CD4-positive, alpha-beta T cell (primary cell): ENCODE data around the gene CDC42BPG. TPM values are rescaled to one million over a fixed set of nuclear protein-coding genes. Genes with fewer than 3 reads are reported as not detected.

ENCODE experiments used
- ATAC-seq: fragments of 200-7000 bp; cut with Tn5 transposase; one replicate; pipeline ENCODE4 v1.10.0; 2022; ENCODE audit warnings: mild to moderate bottlenecking; ENCODE audit not compliant: poor library complexity
- CTCF ChIA-PET: fragments of 350-600 bp; sonication (Branson Sonifier 250); formaldehyde crosslinking; loops from one replicate; lab custom pipeline; 2021; ENCODE audit warnings: antibody characterized with exemption, inconsistent platforms; lab: Charles Lee
- POLR2A ChIA-PET: fragments of 350-600 bp; sonication (Branson Sonifier 250); formaldehyde crosslinking; loops from one replicate; lab custom pipeline; 2021; ENCODE audit warnings: antibody characterized with exemption, inconsistent platforms; lab: Charles Lee
- DNase-seq, 14 experiments: peaks; one replicate each; pipeline ENCODE4 v3.0.0-alpha.2; 2013 to 2020; ENCODE audit warnings: mixed read lengths in 2 of 14
- H3K27ac ChIP-seq, 2 donors: one replicate each; pipeline versions ENCODE4 v1.5.1 to v1.7.0; 2013; ENCODE audit warnings: low read length in 2 of 2, low read depth in 1 of 2, mild to moderate bottlenecking in 1 of 2
- H3K27me3 ChIP-seq, 2 experiments: 1 replicate in 1 of 2; 2 replicates in 1 of 2; pipeline versions ENCODE4 v1.6.1 to v1.7.0; 2013; ENCODE audit warnings: low read length in 2 of 2, control low read depth in 1 of 2, mild to moderate bottlenecking in 1 of 2, moderate library complexity in 1 of 2; ENCODE audit not compliant: insufficient read depth in 2 of 2, control insufficient read depth in 1 of 2
- H3K36me3 ChIP-seq: one replicate; pipeline ENCODE4 v1.6.1; 2013; ENCODE audit warnings: low read length, control low read depth; ENCODE audit not compliant: insufficient read depth
- H3K4me1 ChIP-seq: one replicate; pipeline ENCODE4 v1.6.1; 2013; ENCODE audit warnings: low read length, control low read depth; ENCODE audit not compliant: insufficient read depth
- H3K4me3 ChIP-seq: one replicate; pipeline ENCODE4 v1.5.1; 2013; ENCODE audit warnings: mild to moderate bottlenecking, low read length, moderate library complexity
- H3K9me3 ChIP-seq, 2 experiments: 1 replicate in 1 of 2; 2 replicates in 1 of 2; pipeline versions ENCODE4 v1.6.1 to v1.7.0; 2013; ENCODE audit warnings: low read length in 2 of 2, mild to moderate bottlenecking in 2 of 2, control low read depth in 1 of 2, moderate library complexity in 1 of 2; ENCODE audit not compliant: control insufficient read depth in 1 of 2, insufficient read depth in 1 of 2
- H3K27ac Mint-ChIP-seq: one replicate; pipeline ENCODE4 v1.8.0; 2020; ENCODE audit warnings: mixed read lengths
- H3K27me3 Mint-ChIP-seq: one replicate; pipeline ENCODE4 v1.8.0; 2021; ENCODE audit warnings: mixed read lengths
- H3K36me3 Mint-ChIP-seq: one replicate; pipeline ENCODE4 v1.8.0; 2021; ENCODE audit warnings: low read depth, mixed read lengths
- H3K4me1 Mint-ChIP-seq: one replicate; pipeline ENCODE4 v1.8.0; 2021; ENCODE audit warnings: low read depth, mixed read lengths
- H3K4me3 Mint-ChIP-seq: one replicate; pipeline ENCODE4 v1.8.0; 2020; ENCODE audit warnings: mild to moderate bottlenecking, mixed read lengths
- H3K9me3 Mint-ChIP-seq: one replicate; pipeline ENCODE4 v1.8.0; 2020; ENCODE audit warnings: mixed read lengths
- CTCF ChIP-seq: fragments of 200-600 bp; IDR thresholded peaks from one replicate; pipeline ENCODE4 v1.8.0; 2022; ENCODE audit warnings: antibody characterized with exemption, mild to moderate bottlenecking
- intact Hi-C, 2 experiments: fragments of 100-400 bp; cut with DNase I in 1 of 2; cut with micrococcal nuclease in 1 of 2; formaldehyde crosslinking; loops; one replicate each; pipeline versions ENCODE4 v1.15.1 to v1.9.0; 2023 to 2025; cut with DNase I, micrococcal nuclease
- total RNA-seq, 174 experiments: library from RNA in 2 of 174; stranded (reverse) in 2 of 174; gene quantifications; one replicate each; pipeline ENCODE4 v1.2.3 and lab custom pipeline; 2021 to 2026

Gene CDC42BPG
- total RNA-seq, 2 experiments from 2014 or later, result 6.9 to 9.7 TPM

DNA sequence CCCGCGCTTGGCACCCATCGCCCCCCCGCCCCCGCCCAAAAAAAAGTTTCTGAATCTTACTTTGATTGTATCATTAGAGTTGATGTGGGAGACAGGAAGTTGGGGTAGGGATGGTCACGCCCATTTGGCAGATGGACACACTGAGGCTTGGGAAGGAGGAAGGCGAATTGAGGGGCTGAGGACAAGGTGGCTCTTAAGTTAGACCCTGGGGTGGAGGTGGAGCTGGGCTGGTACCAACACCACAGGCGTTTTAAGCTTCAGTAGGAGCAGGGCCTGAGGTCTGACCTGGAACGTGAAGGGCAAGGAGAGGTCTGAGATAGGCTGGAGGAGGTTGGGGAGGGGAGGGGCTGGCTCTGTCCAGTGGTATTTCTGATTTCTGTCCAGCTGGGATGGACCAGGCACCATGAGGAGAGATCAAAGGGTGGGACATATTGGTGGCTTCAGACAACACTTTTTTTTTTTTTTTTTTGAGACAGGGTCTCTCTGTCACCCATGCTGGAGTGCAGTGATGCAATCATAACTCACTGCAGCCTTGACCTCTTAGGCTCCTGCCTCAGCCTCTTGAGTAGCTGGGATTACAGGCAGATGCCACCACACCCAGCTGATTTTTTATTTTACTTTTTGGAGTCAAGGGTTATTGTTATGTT, 799 bp upstream of the CDC42BPG start:
- ATAC-seq (no peak), DNase-seq (no peak)
- Mint-ChIP-seq H3K4me1 (peaks cover 46% of the 10 kb centered on the region), H3K36me3 (no peaks in the 10 kb centered on the region), H3K27me3 (no peaks in the 10 kb centered on the region), H3K9me3 (no peaks in the 10 kb centered on the region), H3K27ac (peak overlapping the region; percentile 21), H3K4me3 (peak overlapping the region; percentile 60)
- intact Hi-C loops, result loop anchor here (2.0 to 10.0 kb wide), 4 partner anchors 14 to 272 kb away; partner anchors contain the start of genes CDCA5 (in 1 of the 2), ZFPL1 (in 1 of the 2) and ZNHIT2 (in 1 of the 2)
- Histone ChIP-seq H3K27ac (peak overlapping the region; percentile 50 to 52), H3K4me3 (peak overlapping the region; percentile 61), H3K36me3 (no peaks in the 10 kb centered on the region), H3K4me1 (peaks cover 58% of the 10 kb centered on the region), H3K9me3 (no peaks in the 10 kb centered on the region), H3K27me3 (no peaks in the 10 kb centered on the region)
- no peak for TF ChIP-seq CTCF
- ChIA-PET CTCF (interaction anchor here (0.6 to 12.7 kb wide), 8 partner anchors 14 to 128 kb away, joined by 3 to 136 read pairs (median 8); no protein-coding TSS in a partner anchor), POLR2A (interaction anchor here (2.2 to 27.2 kb wide), 3 partner anchors 19 to 66 kb away, joined by 19 to 767 read pairs (median 293); partner anchors contain the start of genes EHD1 and SF1)

- Histone ChIP-seq H3K9me3 (no peaks in the 10 kb centered on the region), H3K4me1 (peaks cover 43% of the 10 kb centered on the region), H3K4me3 (peak overlapping the region; percentile 37), H3K27me3 (no peaks in the 10 kb centered on the region), H3K36me3 (no peaks in the 10 kb centered on the region), H3K27ac (no peak overlapping the region)
- CTCF ChIA-PET, result interaction anchor here (0.6 to 12.7 kb wide), 22 partner anchors 9 to 235 kb away, joined by 3 to 136 read pairs (median 4); partner anchors contain the start of genes ARL2, MAP4K2 and MEN1
- H3K27me3 Mint-ChIP-seq, result no peaks in the 10 kb centered on the region
- H3K27ac Mint-ChIP-seq, result peak overlapping the region; percentile 50
- H3K36me3 Mint-ChIP-seq, result peaks cover 5% of the 10 kb centered on the region
- peak overlapping the region; percentile 87 for H3K4me3 Mint-ChIP-seq
- H3K9me3 Mint-ChIP-seq, result no peaks in the 10 kb centered on the region
- DNase-seq (no peak), ATAC-seq (no peak)
- TF ChIP-seq CTCF, result no peak
- intact Hi-C loops, result loop anchor here (2.0 to 10.0 kb wide), 5 partner anchors 15 to 241 kb away; partner anchors contain the start of genes CDCA5 (in 1 of the 2) and ZFPL1 (in 1 of the 2)
- peaks cover 34% of the 10 kb centered on the region for H3K4me1 Mint-ChIP-seq
- POLR2A ChIA-PET, result interaction anchor here (0.7 to 27.2 kb wide), 9 partner anchors 16 to 278 kb away, joined by 3 to 767 read pairs (median 8); partner anchors contain the start of genes EHD1, FAU, MAP4K2 and MEN1
Observed at GRCh38 chr11:64843686-64844329, 645 bp downstream of the CDC42BPG start.
